GM12878 (cell line): Measurements from ENCODE around the gene PCDH7. TPM values are rescaled to one million over a fixed set of nuclear protein-coding genes. Genes with fewer than 3 reads are reported as not detected.

ENCODE experiments used
- ATAC-seq: fragments of 200-7000 bp; cut with Tn5 transposase; 3 replicates; pipeline ENCODE4 v1.9.1; 2020; ENCODE audit warnings: mild to moderate bottlenecking, moderate library complexity
- BruUV-seq: library from RNA; stranded (reverse); fragments of 400-500 nt; replicated peaks from 2 replicates; lab custom pipeline; 2021; lab: Mats Ljungman, UMichigan
- CTCF ChIA-PET: fragments of 300-600 bp; sonication (Branson Sonifier 250); formaldehyde crosslinking; extraction: SDS; loops from one replicate; lab custom pipeline; 2021; ENCODE audit warnings: inconsistent platforms; lab: Yijun Ruan, JAX
- POLR2A ChIA-PET: fragments of 350-600 bp; formaldehyde crosslinking; extraction: SDS; loops from one replicate; lab custom pipeline; 2021; ENCODE audit warnings: inconsistent platforms; lab: Charles Lee
- RAD21 ChIA-PET: fragments of 300-600 bp; sonication (Branson Sonifier 250); formaldehyde crosslinking; loops from one replicate; lab custom pipeline; 2023; ENCODE audit warnings: antibody characterized with exemption; ENCODE audit not compliant: unreplicated experiment; lab: Charles Lee
- SMC1A ChIA-PET: fragments of 300-600 bp; sonication (Branson Sonifier 250); formaldehyde crosslinking; loops from one replicate; lab custom pipeline; 2023; ENCODE audit not compliant: unreplicated experiment, uncharacterized antibody; lab: Charles Lee
- DNase-seq: peaks from one replicate; pipeline ENCODE4 v3.0.0-alpha.2; 2011; ENCODE audit warnings: low read depth, low spot score
- FAIRE-seq: peaks from 3 replicates; lab custom pipeline; 2011; peaks lifted over from hg19 to GRCh38; lab: Jason Lieb, UNC
- H2AFZ ChIP-seq: 2 replicates; pipeline ENCODE4 v1.6.0; 2011; ENCODE audit warnings: low read depth, low read length, control low read depth; ENCODE audit not compliant: control insufficient read depth
- H3K27ac ChIP-seq: 2 replicates; pipeline ENCODE4 v1.5.1; 2011; ENCODE audit warnings: control low read depth; ENCODE audit not compliant: control insufficient read depth, insufficient read depth
- H3K27me3 ChIP-seq, 2 experiments: replicated peaks in 1 of 2; 2 replicates each; pipeline versions ENCODE4 v1.6.0 to v1.6.1; 2011; ENCODE audit warnings: low read length in 1 of 2; ENCODE audit not compliant: control insufficient read depth in 2 of 2, insufficient read depth in 2 of 2
- H3K36me3 ChIP-seq, 2 experiments: 2 replicates each; pipeline ENCODE4 v1.5.1; 2011; ENCODE audit warnings: low read length in 1 of 2; ENCODE audit not compliant: control insufficient read depth in 2 of 2, insufficient read depth in 2 of 2
- H3K4me1 ChIP-seq: 2 replicates; pipeline ENCODE4 v1.6.1; 2011; ENCODE audit warnings: mild to moderate bottlenecking, low read length, moderate library complexity, mixed read lengths; ENCODE audit not compliant: control insufficient read depth, insufficient read depth
- H3K4me2 ChIP-seq: 2 replicates; pipeline ENCODE4 v1.6.0; 2011; ENCODE audit warnings: control low read depth; ENCODE audit not compliant: control insufficient read depth, insufficient read depth
- H3K4me3 ChIP-seq: fragments of 200-600 bp; sonication (generic); 2 replicates; pipeline ENCODE4 v1.5.1; 2016
- H3K79me2 ChIP-seq: 2 replicates; pipeline ENCODE4 v1.6.0; 2011; ENCODE audit warnings: low read length; ENCODE audit not compliant: control insufficient read depth, insufficient read depth
- H3K9ac ChIP-seq: 2 replicates; pipeline ENCODE4 v1.8.0; 2011; ENCODE audit warnings: low read length, control low read depth, mixed read lengths; ENCODE audit not compliant: control insufficient read depth, insufficient read depth
- H3K9me3 ChIP-seq: replicated peaks from 3 replicates; pipeline ENCODE4 v1.5.1; 2011; ENCODE audit warnings: mild to moderate bottlenecking, low read length; ENCODE audit not compliant: control insufficient read depth, insufficient read depth
- H4K20me1 ChIP-seq: 2 replicates; pipeline ENCODE4 v1.6.0; 2011; ENCODE audit not compliant: control insufficient read depth, insufficient read depth
- CBX3 ChIP-seq: fragments of 200-600 bp; sonication (generic); IDR thresholded peaks from 2 replicates; pipeline ENCODE4 v1.6.1; 2016; ENCODE audit warnings: low read depth, borderline replicate concordance
- CREM ChIP-seq: IDR thresholded peaks from 2 replicates; pipeline ENCODE4 v1.6.1; 2014; ENCODE audit warnings: antibody characterized with exemption, low read depth
- GATAD2B ChIP-seq: fragments of 450-650 bp; conservative IDR thresholded peaks from 2 replicates; pipeline ENCODE4 v1.6.1; 2017; ENCODE audit warnings: low read depth, mild to moderate bottlenecking, moderate library complexity
- HCFC1 ChIP-seq: fragments of 150-350 bp; IDR thresholded peaks from 2 replicates; pipeline ENCODE4 v1.6.1; 2014; ENCODE audit warnings: low read length
- HDAC6 ChIP-seq: fragments of 200-600 bp; sonication (generic); IDR thresholded peaks from one replicate; pipeline ENCODE4 v1.8.0; 2017; ENCODE audit warnings: antibody characterized with exemption; ENCODE audit not compliant: unreplicated experiment
- IRF4 ChIP-seq: IDR thresholded peaks from 2 replicates; pipeline ENCODE4 v1.6.1; 2011; ENCODE audit warnings: low read depth, low read length
- NFIC ChIP-seq: IDR thresholded peaks from 2 replicates; pipeline ENCODE4 v1.6.1; 2012; ENCODE audit warnings: low read depth, mild to moderate bottlenecking, inconsistent platforms, low read length, moderate library complexity
- NFXL1 ChIP-seq: fragments of 450-650 bp; IDR thresholded peaks from 2 replicates; pipeline ENCODE4 v1.6.1; 2017; ENCODE audit warnings: antibody characterized with exemption, mild to moderate bottlenecking, borderline replicate concordance
- RCOR1 ChIP-seq: conservative IDR thresholded peaks from 2 replicates; pipeline ENCODE4 v1.6.1; 2012; ENCODE audit warnings: low read depth, low read length, improper control_type of control experiment
- RELA ChIP-seq: fragments of 450-650 bp; IDR thresholded peaks from 2 replicates; pipeline ENCODE4 v1.8.0; 2014; ENCODE audit warnings: borderline replicate concordance; ENCODE audit not compliant: partially characterized antibody
- SUZ12 ChIP-seq: fragments of 200-600 bp; sonication (generic); IDR thresholded peaks from one replicate; pipeline ENCODE4 v1.6.1; 2018; ENCODE audit warnings: antibody characterized with exemption, mild to moderate bottlenecking; ENCODE audit not compliant: unreplicated experiment
- TAF1 ChIP-seq: IDR thresholded peaks from 2 replicates; pipeline ENCODE4 v1.6.1; 2011; ENCODE audit warnings: mild to moderate bottlenecking, low read depth, low read length, borderline replicate concordance
- ZNF274 ChIP-seq: IDR thresholded peaks from one replicate; pipeline ENCODE4 v1.8.0; 2011; ENCODE audit not compliant: insufficient read length, insufficient read depth
- ZZZ3 ChIP-seq: IDR thresholded peaks from 2 replicates; pipeline ENCODE4 v1.6.1; 2011; ENCODE audit warnings: low read depth; ENCODE audit not compliant: control insufficient read depth, insufficient read length
- whole genome bisulfite sequencing: methylation state at CpG from one replicate; pipeline ENCODE4 v1.1.6; 2016; ENCODE audit warnings: low lambda C conversion rate; ENCODE audit not compliant: insufficient replicate concordance, insufficient coverage; ENCODE audit errors: missing lambda C conversion rate; 5-methylcytosine and 5-hydroxymethylcytosine counted together
- in situ Hi-C: fragments of 300-500 bp; cut with MboI; formaldehyde crosslinking; loops from 9 replicates; pipeline ENCODE4 v1.14.3; 2018; ENCODE audit warnings: mixed read lengths
- intact Hi-C: fragments of 100-400 bp; cut with micrococcal nuclease; formaldehyde crosslinking; loops from one replicate; pipeline ENCODE4 v1.14.2; 2022; ENCODE audit not compliant: unreplicated experiment
- polyA plus RNA-seq, 11 experiments: library from polyadenylated mRNA; depleted of rRNA in 4 of 11; unstranded in 6 of 11; stranded (reverse) in 5 of 11; fragments of >200 nt; fragmentation: Nextera tagmentation in 4 of 11; fragmentation: Illumina TruSeq in 1 of 11; extraction: Ambion mirVana in 4 of 11; extraction: Trizol in 1 of 11; gene quantifications; 1 replicate in 1 of 11; 2 replicates in 10 of 11; pipeline versions ENCODE4 v1.2.1 to v1.2.3, GENCODE V29; 2011 to 2016; ENCODE audit warnings: inconsistent platforms in 2 of 11, missing spikeins in 2 of 11, low read depth in 1 of 11
- total RNA-seq, 4 experiments: library from RNA; depleted of rRNA in 3 of 4; stranded (reverse); fragments of >200 nt in 3 of 4; fragmentation: Illumina TruSeq in 1 of 4; extraction: Trizol in 1 of 4; gene quantifications; 2 replicates each; pipeline versions ENCODE4 v1.2.1 to v1.2.3, GENCODE V29; 2013 to 2021
- TF ChIP-seq, protein P1 (sequence below), 3 experiments: IDR thresholded peaks in 2 of 3; conservative IDR thresholded peaks in 1 of 3; 2 replicates each; pipeline ENCODE4 v1.5.1; 2011; ENCODE audit warnings: low read depth in 3 of 3, low read length in 3 of 3, mild to moderate bottlenecking in 3 of 3, control low read depth in 2 of 3, moderate library complexity in 2 of 3, inconsistent platforms in 1 of 3, mixed read lengths in 1 of 3; ENCODE audit not compliant: control insufficient read depth in 2 of 3, insufficient read depth in 1 of 3; ENCODE audit errors: extremely low read depth in 1 of 3

PCDH7 gene
- total and polyA plus RNA-seq, 10 of the 15 experiments (the other 5 are each of a cell fraction or from before 2014, with no cell fraction given): 0.02 to 0.06 (median 0.03) TPM; not detected in 7

- no peaks in the 10 kb centered on the region for H3K9me3 ChIP-seq
- ChIA-PET POLR2A (no interaction called here), SMC1A (interaction anchor here (1.2 to 1.4 kb wide), 3 partner anchors 8 to 14 kb away, joined by 3 to 4 read pairs (median 3); no protein-coding TSS in a partner anchor), CTCF (no interaction called here), RAD21 (no interaction called here)
- no peaks in the 10 kb centered on the region for H3K27me3 ChIP-seq
- ATAC-seq: no peak
- H4K20me1 ChIP-seq: no peaks in the 10 kb centered on the region
- no peaks in the 10 kb centered on the region for H3K4me1 ChIP-seq
- H3K27ac ChIP-seq: no peak overlapping the region
- FAIRE-seq: no peak
- no peak overlapping the region for H3K4me2 ChIP-seq
- intact Hi-C loops: no loop called here
- H3K79me2 ChIP-seq: no peaks in the 10 kb centered on the region
- H2AFZ ChIP-seq: no peak overlapping the region
- no peak for DNase-seq
- 43% methylated on average over 2 of the region's 2 CpGs for WGBS
- BruUV-seq: no TSS peak
- H3K9ac ChIP-seq: no peak overlapping the region
- TF ChIP-seq HCFC1: no peak
- no peak for TF ChIP-seq CBX3
- TF ChIP-seq ZNF274: no peak
- TF ChIP-seq HDAC6: no peak
- TF ChIP-seq NFIC: no peak
- no peak for TF ChIP-seq GATAD2B
- TF ChIP-seq ZZZ3: no peak
- no peak for TF ChIP-seq NFXL1
- TF ChIP-seq, protein P1, sequence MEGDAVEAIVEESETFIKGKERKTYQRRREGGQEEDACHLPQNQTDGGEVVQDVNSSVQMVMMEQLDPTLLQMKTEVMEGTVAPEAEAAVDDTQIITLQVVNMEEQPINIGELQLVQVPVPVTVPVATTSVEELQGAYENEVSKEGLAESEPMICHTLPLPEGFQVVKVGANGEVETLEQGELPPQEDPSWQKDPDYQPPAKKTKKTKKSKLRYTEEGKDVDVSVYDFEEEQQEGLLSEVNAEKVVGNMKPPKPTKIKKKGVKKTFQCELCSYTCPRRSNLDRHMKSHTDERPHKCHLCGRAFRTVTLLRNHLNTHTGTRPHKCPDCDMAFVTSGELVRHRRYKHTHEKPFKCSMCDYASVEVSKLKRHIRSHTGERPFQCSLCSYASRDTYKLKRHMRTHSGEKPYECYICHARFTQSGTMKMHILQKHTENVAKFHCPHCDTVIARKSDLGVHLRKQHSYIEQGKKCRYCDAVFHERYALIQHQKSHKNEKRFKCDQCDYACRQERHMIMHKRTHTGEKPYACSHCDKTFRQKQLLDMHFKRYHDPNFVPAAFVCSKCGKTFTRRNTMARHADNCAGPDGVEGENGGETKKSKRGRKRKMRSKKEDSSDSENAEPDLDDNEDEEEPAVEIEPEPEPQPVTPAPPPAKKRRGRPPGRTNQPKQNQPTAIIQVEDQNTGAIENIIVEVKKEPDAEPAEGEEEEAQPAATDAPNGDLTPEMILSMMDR (IDR thresholded peaks at IDR 0.05 in 2 of 3, conservative IDR thresholded peaks at IDR 0.05 in 1 of 3; ENCODE audit: control insufficient read depth in 2 of 3, extremely low read depth in 1 of 3, insufficient read depth in 1 of 3, low read depth in 3 of 3, low read length in 3 of 3): no peak
- no peak for TF ChIP-seq IRF4
- TF ChIP-seq CREM: no peak
- TF ChIP-seq SUZ12: no peak
- TF ChIP-seq RCOR1: no peak
- no peak for TF ChIP-seq TAF1
- TF ChIP-seq RELA: no peak
- in situ Hi-C loops: no loop called here
- no peaks in the 10 kb centered on the region for H3K36me3 ChIP-seq
- H3K4me3 ChIP-seq: no peak overlapping the region
Measured at GRCh38 chr4:30768277-30768676, 48.1 kb downstream of the PCDH7 start.
